Mucosa of descending colon (tissue), 3 donors: ENCODE measurements around the gene EXOC6. TPM values are rescaled to one million over a fixed set of nuclear protein-coding genes. Genes with fewer than 3 reads are reported as not detected.

Experiments used
- ATAC-seq: fragments of 200-7000 bp; cut with Tn5 transposase; one replicate; pipeline ENCODE4 v1.9.1; 2020; ENCODE audit warnings: mild to moderate bottlenecking, moderate library complexity
- DNase-seq, 3 donors: peaks; one replicate each; pipeline ENCODE4 v3.0.0-alpha.2; 2020
- H3K36me3 ChIP-seq: fragments of 200-600 bp; one replicate; pipeline ENCODE4 v1.8.0; 2021; ENCODE audit warnings: low read depth, mild to moderate bottlenecking
- H3K4me1 ChIP-seq: fragments of 200-600 bp; one replicate; pipeline ENCODE4 v1.8.0; 2021; ENCODE audit warnings: low read depth, mild to moderate bottlenecking
- H3K4me3 ChIP-seq: fragments of 200-600 bp; one replicate; pipeline ENCODE4 v1.8.0; 2021; ENCODE audit warnings: mild to moderate bottlenecking
- H3K9me3 ChIP-seq: fragments of 200-600 bp; one replicate; pipeline ENCODE4 v1.8.0; 2021; ENCODE audit warnings: mild to moderate bottlenecking
- CTCF ChIP-seq: fragments of 200-600 bp; IDR thresholded peaks from one replicate; pipeline ENCODE4 v1.8.0; 2022; ENCODE audit warnings: antibody characterized with exemption, mild to moderate bottlenecking
- intact Hi-C, 2 donors: fragments of 100-400 bp; cut with DNase I in 1 of 2; cut with micrococcal nuclease in 1 of 2; formaldehyde crosslinking; loops; one replicate each; pipeline versions ENCODE4 v1.11.0 to v1.11.1; 2022; cut with DNase I, micrococcal nuclease
- total RNA-seq, 3 donors: library from RNA; stranded (reverse); fragmentation: NEBNext Ultra II Directional in 2 of 3; extraction: Animal tissue kit (Norgen Biotek cat#: 25700) in 2 of 3; gene quantifications; one replicate each; pipeline versions ENCODE4 v1.2.1 to v1.2.4, GENCODE V29; 2021 to 2023
- donor health status: DM: no; HTN: no; CAD: no; lungs with moderate emphysema.
- donor health status: DM: no; HTN: no; CAD: no.
- donor health status: DM: no; HTN: yes; CAD: no.

EXOC6 gene
- total RNA-seq, 3 donors from 2014 or later, result 12.7 to 13.9 (median 13.1) TPM

- intact Hi-C loops, result loop anchor here in 1 of 2 donors (10.0 kb wide), 1 partner anchor 419 kb away; no protein-coding TSS in a partner anchor
- no peak for DNase-seq
- H3K9me3 ChIP-seq, result no peaks in the 10 kb centered on the region
- no peaks in the 10 kb centered on the region for H3K36me3 ChIP-seq
- no peaks in the 10 kb centered on the region for H3K4me1 ChIP-seq
- H3K4me3 ChIP-seq, result no peak overlapping the region
- ATAC-seq, result no peak
- TF ChIP-seq CTCF, result no peak
These were observed 238.0 kb downstream of the EXOC6 start for GRCh38 chr10:93086289-93086688.

- no peaks in the 10 kb centered on the region for H3K36me3 ChIP-seq
- no peaks in the 10 kb centered on the region for H3K9me3 ChIP-seq
- DNase-seq (no peak), ATAC-seq (no peak)
- intact Hi-C loops, result loop anchor here in 1 of 2 donors (10.0 kb wide), 1 partner anchor 417 kb away; no protein-coding TSS in a partner anchor
- no peaks in the 10 kb centered on the region for H3K4me1 ChIP-seq
- H3K4me3 ChIP-seq, result no peak overlapping the region
- TF ChIP-seq CTCF, result no peak
These were observed 239.5 kb downstream of the EXOC6 start for GRCh38 chr10:93087846-93088245.

GRCh38 chr10:93088466-93088865 lies 240.1 kb downstream of the EXOC6 start:
- Histone ChIP-seq H3K4me3 (no peak overlapping the region), H3K36me3 (no peaks in the 10 kb centered on the region), H3K9me3 (no peaks in the 10 kb centered on the region), H3K4me1 (no peaks in the 10 kb centered on the region)
- intact Hi-C loops, result loop anchor here in 1 of 2 donors (10.0 kb wide), 1 partner anchor 416 kb away; no protein-coding TSS in a partner anchor
- no peak for TF ChIP-seq CTCF
- no peak for ATAC-seq
- no peak for DNase-seq

DNA sequence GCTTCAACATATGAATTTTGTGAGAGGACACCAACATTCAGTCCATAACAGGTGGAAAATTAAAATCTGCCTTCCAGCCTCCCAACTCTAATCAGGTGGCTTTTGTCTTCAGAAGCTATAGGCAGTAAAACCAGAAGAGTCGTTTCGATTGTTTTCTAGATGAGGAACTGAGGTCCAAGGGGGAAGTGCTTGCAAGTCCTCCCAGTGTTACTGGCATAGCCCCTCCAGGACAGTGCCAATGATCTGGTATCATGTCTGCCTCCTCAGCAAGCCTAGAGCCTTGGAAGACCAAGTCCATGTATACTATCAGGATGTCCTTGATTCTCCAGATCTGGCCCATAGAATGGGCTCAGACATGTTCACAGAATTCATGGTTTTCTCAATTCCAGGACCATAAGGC lies 242.3 kb downstream of the EXOC6 start:
- no peak overlapping the region for H3K4me3 ChIP-seq
- no peaks in the 10 kb centered on the region for H3K36me3 ChIP-seq
- ATAC-seq, result no peak
- intact Hi-C loops, result no loop called here
- no peak for TF ChIP-seq CTCF
- H3K4me1 ChIP-seq, result no peaks in the 10 kb centered on the region
- H3K9me3 ChIP-seq, result no peaks in the 10 kb centered on the region
- no peak for DNase-seq

DNA sequence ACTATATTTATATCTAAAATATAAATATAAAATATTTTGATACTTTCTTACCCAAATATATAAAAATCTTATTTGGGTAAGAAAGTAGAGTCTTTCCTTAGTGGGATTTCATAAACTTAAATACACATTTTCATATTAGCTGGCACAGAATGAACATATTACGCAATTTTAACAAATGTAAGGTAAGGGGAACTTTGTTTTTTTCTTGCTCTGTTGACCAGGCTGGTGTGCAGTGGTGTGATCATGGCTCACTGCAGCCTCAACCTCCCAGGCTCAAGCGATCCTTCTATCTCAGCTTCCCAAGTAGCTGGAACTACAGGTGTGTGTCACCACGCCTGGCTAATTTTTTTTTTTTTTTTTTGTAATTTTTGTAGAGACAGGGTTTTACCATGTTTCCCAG lies 243.6 kb downstream of the EXOC6 start:
- Histone ChIP-seq H3K9me3 (no peaks in the 10 kb centered on the region), H3K36me3 (no peaks in the 10 kb centered on the region), H3K4me3 (no peak overlapping the region), H3K4me1 (no peaks in the 10 kb centered on the region)
- ATAC-seq (no peak), DNase-seq (no peak)
- intact Hi-C loops, result no loop called here
- no peak for TF ChIP-seq CTCF

- no peak for ATAC-seq
- no peak for DNase-seq
These were observed 246.9 kb downstream of the EXOC6 start for GRCh38 chr10:93095225-93095624.

More at GRCh38 chr10:93095225-93095624, 246.9 kb downstream of the EXOC6 start:
- Histone ChIP-seq H3K9me3 (no peaks in the 10 kb centered on the region), H3K4me1 (no peaks in the 10 kb centered on the region), H3K4me3 (no peak overlapping the region), H3K36me3 (no peaks in the 10 kb centered on the region)
- intact Hi-C loops, result no loop called here
- no peak for TF ChIP-seq CTCF
